ENCODE measurements around the gene RHOJ. TPM values are rescaled to one million over a fixed set of nuclear protein-coding genes. Genes with fewer than 3 reads are reported as not detected.

The RHOJ gene
- total and polyA plus RNA-seq, 2 of the 8 experiments (the other 6 are each of a cell fraction or from before 2014, with no cell fraction given), result 0.11 TPM; not detected in 1

GRCh38 chr14:63231766-63232165, 27.5 kb downstream of the RHOJ start:
- DNase-seq (ENCODE audit: low read depth in 1 of 2, low spot score in 2 of 2), result no peak
- Histone ChIP-seq H2BK5ac (ENCODE audit: low read depth, low read length) (no peak overlapping the region), H2BK20ac (ENCODE audit: low read length) (no peak overlapping the region), H3K4me2 (ENCODE audit: insufficient read depth in 1 of 2, low read depth in 2 of 2, low read length in 2 of 2) (no peak overlapping the region), H3K4ac (replicated peaks; ENCODE audit: insufficient read length, low read depth, low read length) (no peak overlapping the region), H2BK15ac (ENCODE audit: low read length) (no peak overlapping the region), H3K36me3 (ENCODE audit: control insufficient read depth in 2 of 4, insufficient read depth in 4 of 4, low read length in 3 of 4) (no peaks in the 10 kb centered on the region), H4K8ac (ENCODE audit: extremely low read depth, insufficient read depth, low read length) (no peak overlapping the region), H3K14ac (ENCODE audit: insufficient read length) (no peak overlapping the region), H3K79me2 (ENCODE audit: control insufficient read depth in 1 of 2, insufficient read depth in 2 of 2, low read length in 2 of 2) (no peaks in the 10 kb centered on the region), H3K79me1 (ENCODE audit: low read depth, low read length) (no peaks in the 10 kb centered on the region), H3K9me3 (ENCODE audit: insufficient read depth in 2 of 2, low read depth in 1 of 2, low read length in 1 of 2) (no peaks in the 10 kb centered on the region), H2BK12ac (ENCODE audit: low read depth, low read length) (no peak overlapping the region), H2BK120ac (replicated peaks; ENCODE audit: low read depth, low read length) (no peak overlapping the region), H3K9ac (replicated peaks in 1 of 4; ENCODE audit: extremely low read depth in 1 of 4, low read depth in 3 of 4, low read length in 3 of 4) (no peak overlapping the region), H4K91ac (replicated peaks; ENCODE audit: insufficient read length, low read length) (no peak overlapping the region), H3K23me2 (ENCODE audit: low read depth, low read length) (no peaks in the 10 kb centered on the region), H3K18ac (ENCODE audit: extremely low read depth, low read length) (no peak overlapping the region), H2AFZ (ENCODE audit: low read length) (no peak overlapping the region), H4K20me1 (replicated peaks in 1 of 2; ENCODE audit: control insufficient read depth in 1 of 2, insufficient read depth in 2 of 2, low read length in 2 of 2) (no peaks in the 10 kb centered on the region), H2AK5ac (ENCODE audit: low read depth, low read length) (no peak overlapping the region), H4K5ac (ENCODE audit: insufficient read length, low read depth, low read length) (no peak overlapping the region), H3K4me3 (ENCODE audit: extremely low read depth in 1 of 4, insufficient read depth in 2 of 4, low read depth in 3 of 4, low read length in 4 of 4) (no peak overlapping the region), H3K27me3 (replicated peaks in 1 of 4; ENCODE audit: control insufficient read depth in 3 of 4, extremely low read depth in 1 of 4, insufficient read depth in 3 of 4, low read length in 3 of 4) (no peaks in the 10 kb centered on the region), H3K4me1 (replicated peaks in 1 of 4; ENCODE audit: control insufficient read depth in 3 of 4, insufficient read depth in 4 of 4, low read length in 3 of 4) (no peaks in the 10 kb centered on the region), H3K56ac (replicated peaks; ENCODE audit: insufficient read length, low read depth, low read length) (no peak overlapping the region), H3K27ac (ENCODE audit: low read depth, low read length) (no peak overlapping the region), H3K23ac (ENCODE audit: insufficient read length) (no peak overlapping the region)
- FAIRE-seq, result no peak
- CTCF ChIA-PET (ENCODE audit: partially characterized antibody), result interaction anchor here (0.7 to 1.2 kb wide), 2 partner anchors 43 to 77 kb away, joined by 3 to 4 read pairs; no protein-coding TSS in a partner anchor
- POLR2A ChIA-PET (ENCODE audit: partially characterized antibody), result interaction anchor here (0.6 kb wide), 1 partner anchor 1332 kb away, joined by 3 read pairs; no protein-coding TSS in a partner anchor
- WGBS, 2 experiments (ENCODE audit: extremely low coverage in 1 of 2, insufficient coverage in 1 of 2, insufficient read length in 1 of 2, insufficient replicate concordance in 2 of 2, low coverage in 1 of 2, low lambda C conversion rate in 2 of 2, missing lambda C conversion rate in 1 of 2), result 94% methylated on average over 3 of the region's 3 CpGs; no CpG with 5 or more reads in 1 of the 2 experiments
- no peak for TF ChIP-seq ATF3 (IDR thresholded peaks at IDR 0.05; ENCODE audit: insufficient read depth, low read depth, low read length)
- no peak for TF ChIP-seq SRF (IDR thresholded peaks at IDR 0.05; ENCODE audit: low read depth, low read length)
- TF ChIP-seq KDM4A (IDR thresholded peaks at IDR 0.05; ENCODE audit: low read depth, low read length, severe bottlenecking), result no peak
- no peak for TF ChIP-seq ZNF274 (IDR thresholded peaks at IDR 0.05; ENCODE audit: borderline replicate concordance, extremely low read depth, low read length)
- no peak for TF ChIP-seq HDAC2 (IDR thresholded peaks at IDR 0.05; ENCODE audit: borderline replicate concordance in 1 of 2, low read depth in 2 of 2, low read length in 2 of 2)
- TF ChIP-seq BCL11A (IDR thresholded peaks at IDR 0.05; ENCODE audit: low read depth in 2 of 2, low read length in 2 of 2), result no peak
- no peak for TF ChIP-seq USF2 (IDR thresholded peaks at IDR 0.05; ENCODE audit: low read length)
- TF ChIP-seq SIRT6 (IDR thresholded peaks at IDR 0.05; ENCODE audit: low read length), result no peak
- TF ChIP-seq CEBPB (IDR thresholded peaks at IDR 0.05; ENCODE audit: low read depth, low read length), result no peak
- no peak for TF ChIP-seq SP4 (IDR thresholded peaks at IDR 0.05; ENCODE audit: low read length)

Data from H1 (cell line).